ENCODE measurements around the gene ARHGAP40.

ARHGAP40 gene

DNA sequence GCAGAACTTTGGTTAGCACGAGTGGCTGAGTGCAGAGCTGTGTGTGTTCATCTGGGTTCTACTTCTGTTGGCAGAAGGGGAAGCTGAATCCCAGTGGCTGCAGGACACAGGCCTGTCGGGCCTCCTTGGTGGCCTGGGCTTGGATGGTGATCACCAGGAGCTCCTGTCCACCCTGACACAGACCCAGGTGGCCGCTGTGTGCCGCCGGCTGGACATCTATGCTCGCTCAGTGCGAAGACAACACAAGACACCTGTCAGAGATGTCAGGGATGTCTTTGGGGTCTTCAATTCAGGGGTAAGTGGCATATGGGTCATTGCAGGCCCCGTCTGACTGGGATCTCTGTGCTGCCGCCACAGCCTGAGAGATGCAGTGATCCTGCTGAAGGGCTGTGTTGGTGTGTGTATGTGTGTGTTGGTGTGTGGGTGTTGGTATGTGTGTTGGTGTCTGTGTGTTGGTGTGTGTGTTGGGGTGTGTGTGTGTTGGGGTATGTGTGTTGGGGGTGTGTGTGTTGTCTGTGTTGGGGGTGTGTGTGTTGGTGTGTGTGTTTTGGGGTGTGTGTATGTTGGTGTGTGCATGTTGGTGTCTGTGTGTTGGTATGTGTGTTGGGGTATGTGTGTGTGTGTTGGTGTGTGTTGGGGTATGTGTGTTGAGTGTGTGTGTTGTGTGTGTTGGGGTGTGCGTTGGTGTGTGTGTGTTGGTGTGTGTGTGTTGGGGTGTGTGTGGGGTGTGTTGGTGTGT is 25.5 kb downstream of the ARHGAP40 start:
- H3K27me3 ChIP-seq (ENCODE audit: insufficient read depth, low read length) = 0 out of 2 replicates have a peak, but pooled peaks cover 3% of the 10 kb centered on the region
- H3K9ac ChIP-seq (ENCODE audit: low read length) = no peak overlapping the region
- no peaks in the 10 kb centered on the region for H3K79me2 ChIP-seq (ENCODE audit: insufficient read depth, low read length)
- TF ChIP-seq, protein P1, sequence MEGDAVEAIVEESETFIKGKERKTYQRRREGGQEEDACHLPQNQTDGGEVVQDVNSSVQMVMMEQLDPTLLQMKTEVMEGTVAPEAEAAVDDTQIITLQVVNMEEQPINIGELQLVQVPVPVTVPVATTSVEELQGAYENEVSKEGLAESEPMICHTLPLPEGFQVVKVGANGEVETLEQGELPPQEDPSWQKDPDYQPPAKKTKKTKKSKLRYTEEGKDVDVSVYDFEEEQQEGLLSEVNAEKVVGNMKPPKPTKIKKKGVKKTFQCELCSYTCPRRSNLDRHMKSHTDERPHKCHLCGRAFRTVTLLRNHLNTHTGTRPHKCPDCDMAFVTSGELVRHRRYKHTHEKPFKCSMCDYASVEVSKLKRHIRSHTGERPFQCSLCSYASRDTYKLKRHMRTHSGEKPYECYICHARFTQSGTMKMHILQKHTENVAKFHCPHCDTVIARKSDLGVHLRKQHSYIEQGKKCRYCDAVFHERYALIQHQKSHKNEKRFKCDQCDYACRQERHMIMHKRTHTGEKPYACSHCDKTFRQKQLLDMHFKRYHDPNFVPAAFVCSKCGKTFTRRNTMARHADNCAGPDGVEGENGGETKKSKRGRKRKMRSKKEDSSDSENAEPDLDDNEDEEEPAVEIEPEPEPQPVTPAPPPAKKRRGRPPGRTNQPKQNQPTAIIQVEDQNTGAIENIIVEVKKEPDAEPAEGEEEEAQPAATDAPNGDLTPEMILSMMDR (IDR thresholded peaks at IDR 0.05; ENCODE audit: low read length) = no peak
- no peak for TF ChIP-seq EZH2 (IDR thresholded peaks at IDR 0.05; ENCODE audit: borderline replicate concordance, low read length)
- H3K4me1 ChIP-seq (ENCODE audit: insufficient read depth, low read length, severe bottlenecking) = no peaks in the 10 kb centered on the region
- no peak overlapping the region for H3K4me2 ChIP-seq (ENCODE audit: low read length)
- no peaks in the 10 kb centered on the region for H3K9me2 ChIP-seq (ENCODE audit: low read depth, low read length)
- no peak overlapping the region for H3K4me3 ChIP-seq (ENCODE audit: low read depth, low read length, poor library complexity, severe bottlenecking)
- no peaks in the 10 kb centered on the region for H3K9me3 ChIP-seq (ENCODE audit: low read length)
- no peak overlapping the region for H3K27ac ChIP-seq (ENCODE audit: low read depth, low read length, poor library complexity, severe bottlenecking)
- no peaks in the 10 kb centered on the region for H3K36me3 ChIP-seq (ENCODE audit: insufficient read depth, low read length)
- no peaks in the 10 kb centered on the region for H4K20me1 ChIP-seq (ENCODE audit: insufficient read depth, low read length)
- H3F3A ChIP-seq (ENCODE audit: insufficient read depth, low read length) = no peaks in the 10 kb centered on the region
- no peak overlapping the region for H2AFZ ChIP-seq (ENCODE audit: low read length)

DNA sequence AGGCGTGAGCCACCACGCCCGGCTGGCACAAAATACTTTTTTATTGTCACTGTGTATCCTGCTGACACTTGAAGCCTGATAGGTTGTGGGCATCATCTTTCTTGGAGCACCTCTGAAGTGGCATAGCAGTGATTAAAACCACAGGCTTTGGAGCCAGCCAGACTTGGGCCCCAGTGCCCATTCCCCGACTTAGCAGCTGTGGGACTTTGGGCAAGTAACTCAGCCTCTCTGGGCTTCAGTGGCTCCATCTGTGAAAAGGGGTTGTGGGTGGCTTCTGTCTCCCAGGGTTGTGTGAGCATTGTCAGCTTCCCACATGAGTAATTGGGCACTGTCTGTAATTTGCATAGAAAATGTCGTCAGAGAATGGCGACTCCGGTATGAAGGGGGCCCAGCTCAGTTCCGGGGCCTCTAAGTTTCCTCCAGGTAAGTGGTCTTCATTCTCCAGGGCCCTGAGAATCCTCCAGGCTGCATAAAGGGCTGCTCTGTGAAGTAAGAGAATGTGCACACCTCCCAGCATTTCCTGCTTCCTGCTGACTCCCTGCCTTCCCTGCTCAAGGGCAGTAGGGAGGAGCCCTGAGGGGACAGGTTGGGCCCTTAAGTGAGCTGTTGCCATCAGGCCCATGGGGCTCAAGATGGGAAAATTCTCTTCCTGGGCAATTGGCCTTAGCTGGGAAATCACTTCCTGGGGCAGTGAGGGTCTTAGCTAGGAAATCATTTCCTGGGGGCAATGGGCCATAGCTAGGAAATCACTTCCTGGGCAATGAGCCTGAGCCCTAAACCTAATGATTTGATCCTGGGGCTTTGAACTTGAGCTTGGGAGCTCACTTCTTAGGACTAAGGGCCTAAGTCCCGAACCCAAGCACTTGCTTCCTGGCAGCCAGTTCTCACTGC is 27.2 kb downstream of the ARHGAP40 start:
- Histone ChIP-seq H4K20me1 (ENCODE audit: insufficient read depth, low read length) (no peaks in the 10 kb centered on the region), H3K4me2 (ENCODE audit: low read length) (no peak overlapping the region), H3K4me3 (ENCODE audit: low read depth, low read length, poor library complexity, severe bottlenecking) (no peak overlapping the region), H3K36me3 (ENCODE audit: insufficient read depth, low read length) (no peaks in the 10 kb centered on the region), H3K9me2 (ENCODE audit: low read depth, low read length) (no peaks in the 10 kb centered on the region), H2AFZ (ENCODE audit: low read length) (no peak overlapping the region), H3F3A (ENCODE audit: insufficient read depth, low read length) (no peaks in the 10 kb centered on the region), H3K27me3 (ENCODE audit: insufficient read depth, low read length) (no peaks in the 10 kb centered on the region), H3K79me2 (ENCODE audit: insufficient read depth, low read length) (no peaks in the 10 kb centered on the region), H3K9me3 (ENCODE audit: low read length) (no peaks in the 10 kb centered on the region), H3K27ac (ENCODE audit: low read depth, low read length, poor library complexity, severe bottlenecking) (no peak overlapping the region), H3K4me1 (ENCODE audit: insufficient read depth, low read length, severe bottlenecking) (no peaks in the 10 kb centered on the region), H3K9ac (ENCODE audit: low read length) (no peak overlapping the region)
- no peak for TF ChIP-seq EZH2 (IDR thresholded peaks at IDR 0.05; ENCODE audit: borderline replicate concordance, low read length)
- TF ChIP-seq, protein P1 (IDR thresholded peaks at IDR 0.05; ENCODE audit: low read length) = no peak

DNA sequence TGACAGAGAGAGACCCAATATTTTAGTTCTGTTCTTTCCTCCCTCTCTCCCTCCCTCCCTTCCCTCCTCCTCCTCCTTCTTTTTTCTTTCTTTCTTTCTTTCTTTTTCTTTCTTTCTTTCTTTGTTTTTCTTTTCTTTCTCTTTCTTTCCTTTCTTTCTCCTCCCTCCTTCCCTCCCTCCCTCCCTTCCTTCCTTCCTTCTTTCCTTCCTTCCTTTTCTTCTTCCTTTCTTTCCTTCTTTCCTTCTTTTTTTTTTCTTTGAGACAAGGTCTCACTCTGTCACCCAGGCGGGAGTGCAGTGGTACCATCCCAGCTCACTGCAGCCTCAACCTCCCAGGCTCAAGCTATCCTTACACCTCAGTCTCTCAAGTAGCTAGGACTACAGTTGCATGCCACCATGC is 28.4 kb downstream of the ARHGAP40 start:
- no peak overlapping the region for H3K9ac ChIP-seq (ENCODE audit: low read length)
- H3K27me3 ChIP-seq (ENCODE audit: insufficient read depth, low read length) = no peaks in the 10 kb centered on the region
- H3K79me2 ChIP-seq (ENCODE audit: insufficient read depth, low read length) = no peaks in the 10 kb centered on the region
- no peak overlapping the region for H2AFZ ChIP-seq (ENCODE audit: low read length)
- no peaks in the 10 kb centered on the region for H3K36me3 ChIP-seq (ENCODE audit: insufficient read depth, low read length)
- no peaks in the 10 kb centered on the region for H3F3A ChIP-seq (ENCODE audit: insufficient read depth, low read length)
- no peaks in the 10 kb centered on the region for H3K9me3 ChIP-seq (ENCODE audit: low read length)
- H4K20me1 ChIP-seq (ENCODE audit: insufficient read depth, low read length) = no peaks in the 10 kb centered on the region
- TF ChIP-seq, protein P1 (IDR thresholded peaks at IDR 0.05; ENCODE audit: low read length) = no peak
- TF ChIP-seq EZH2 (IDR thresholded peaks at IDR 0.05; ENCODE audit: borderline replicate concordance, low read length) = no peak
- no peak overlapping the region for H3K27ac ChIP-seq (ENCODE audit: low read depth, low read length, poor library complexity, severe bottlenecking)
- no peak overlapping the region for H3K4me2 ChIP-seq (ENCODE audit: low read length)
- H3K9me2 ChIP-seq (ENCODE audit: low read depth, low read length) = no peaks in the 10 kb centered on the region
- no peak overlapping the region for H3K4me3 ChIP-seq (ENCODE audit: low read depth, low read length, poor library complexity, severe bottlenecking)
- H3K4me1 ChIP-seq (ENCODE audit: insufficient read depth, low read length, severe bottlenecking) = no peaks in the 10 kb centered on the region

Measured in OCI-LY1 (cell line).